Panc1 (cell line): ENCODE data around the gene VWA8. TPM values are rescaled to one million over a fixed set of nuclear protein-coding genes. Genes with fewer than 3 reads are reported as not detected.

Source experiments
- ATAC-seq: fragments of 200-7000 bp; cut with Tn5 transposase; 2 replicates; pipeline ENCODE4 v1.9.1; 2020; ENCODE audit warnings: mild to moderate bottlenecking, moderate library complexity
- BruUV-seq: library from RNA; stranded (reverse); fragments of 400-500 nt; replicated peaks from 2 replicates; lab custom pipeline; 2021; lab: Mats Ljungman, UMichigan
- CTCF ChIA-PET: fragments of 300-600 bp; sonication (Branson Sonifier 250); formaldehyde crosslinking; loops from one replicate; lab custom pipeline; 2022; ENCODE audit warnings: antibody characterized with exemption; lab: Charles Lee
- POLR2A ChIA-PET: fragments of 300-600 bp; sonication (Branson Sonifier 250); formaldehyde crosslinking; loops from one replicate; lab custom pipeline; 2022; ENCODE audit warnings: antibody characterized with exemption; lab: Charles Lee
- DNase-seq: peaks from one replicate; pipeline ENCODE4 v3.0.0-alpha.2; 2010; ENCODE audit warnings: low read depth, low spot score
- H3K27ac ChIP-seq: 2 replicates; pipeline ENCODE4 v1.5.1; 2011; ENCODE audit warnings: mild to moderate bottlenecking, low read length, inconsistent platforms
- H3K27me3 ChIP-seq: fragments of 200-500 bp; sonication (Bioruptor generic); 2 replicates; pipeline ENCODE4 v1.6.0; 2014; ENCODE audit warnings: low read length, inconsistent platforms; ENCODE audit not compliant: control insufficient read depth, insufficient read depth
- H3K36me3 ChIP-seq: fragments of 200-500 bp; sonication (Bioruptor generic); 2 replicates; pipeline ENCODE4 v1.5.1; 2014; ENCODE audit warnings: inconsistent platforms, mild to moderate bottlenecking, low read length, moderate library complexity; ENCODE audit not compliant: control insufficient read depth, insufficient read depth
- H3K4me1 ChIP-seq: 2 replicates; pipeline ENCODE4 v1.5.1; 2011; ENCODE audit warnings: inconsistent platforms, mild to moderate bottlenecking, low read length, moderate library complexity; ENCODE audit not compliant: control insufficient read depth, insufficient read depth
- H3K4me3 ChIP-seq, 2 experiments: 2 replicates each; pipeline ENCODE4 v1.5.1; 2011 to 2012; ENCODE audit warnings: low read depth in 2 of 2, low read length in 2 of 2, mild to moderate bottlenecking in 2 of 2, inconsistent platforms in 1 of 2, moderate library complexity in 1 of 2
- H3K9me3 ChIP-seq: fragments of 200-500 bp; sonication (Bioruptor generic); 2 replicates; pipeline ENCODE4 v1.5.1; 2014; ENCODE audit warnings: low read depth, mild to moderate bottlenecking, inconsistent platforms, low read length, moderate library complexity; ENCODE audit not compliant: control insufficient read depth, insufficient read depth
- POLR2AphosphoS5 ChIP-seq: IDR thresholded peaks from 2 replicates; pipeline ENCODE4 v1.6.1; 2012; ENCODE audit warnings: mild to moderate bottlenecking, low read depth, low read length, moderate library complexity
- SIN3A ChIP-seq: IDR thresholded peaks from 2 replicates; pipeline ENCODE4 v1.6.1; 2012; ENCODE audit warnings: low read depth, mild to moderate bottlenecking, low read length, moderate library complexity, borderline replicate concordance; ENCODE audit not compliant: insufficient read depth
- TCF7L2 ChIP-seq: IDR thresholded peaks from 2 replicates; pipeline ENCODE4 v1.6.1; 2011; ENCODE audit warnings: mild to moderate bottlenecking, low read depth, low read length, inconsistent platforms
- in situ Hi-C: cut with HindIII; loops from 2 replicates; pipeline ENCODE4 v1.10.0; 2016; ENCODE audit warnings: low sequenced_read_pairs, low pct_unique_long_range_greater_than_20kb
- intact Hi-C: fragments of 100-400 bp; cut with micrococcal nuclease; formaldehyde crosslinking; loops from one replicate; pipeline ENCODE4 v1.10.0; 2022; ENCODE audit not compliant: unreplicated experiment
- total RNA-seq: library from RNA; stranded (reverse); gene quantifications from one replicate; pipeline ENCODE4 v1.2.1, GENCODE V29; 2021; ENCODE audit not compliant: unreplicated experiment
- TF ChIP-seq, protein P1 (sequence below): fragments of 450-650 bp; IDR thresholded peaks from 2 replicates; pipeline ENCODE4 v1.5.1; 2017; ENCODE audit warnings: mild to moderate bottlenecking
- TF ChIP-seq, protein P2 (sequence below), 2 experiments: IDR thresholded peaks; 2 replicates each; pipeline ENCODE4 v1.6.1; 2011 to 2012; ENCODE audit warnings: low read depth in 2 of 2, control low read depth in 1 of 2, low read length in 1 of 2, mild to moderate bottlenecking in 1 of 2, moderate library complexity in 1 of 2; ENCODE audit not compliant: insufficient read depth in 1 of 2

VWA8 gene
- total RNA-seq, 1 experiment from 2014 or later, result 11.2 TPM

DNA sequence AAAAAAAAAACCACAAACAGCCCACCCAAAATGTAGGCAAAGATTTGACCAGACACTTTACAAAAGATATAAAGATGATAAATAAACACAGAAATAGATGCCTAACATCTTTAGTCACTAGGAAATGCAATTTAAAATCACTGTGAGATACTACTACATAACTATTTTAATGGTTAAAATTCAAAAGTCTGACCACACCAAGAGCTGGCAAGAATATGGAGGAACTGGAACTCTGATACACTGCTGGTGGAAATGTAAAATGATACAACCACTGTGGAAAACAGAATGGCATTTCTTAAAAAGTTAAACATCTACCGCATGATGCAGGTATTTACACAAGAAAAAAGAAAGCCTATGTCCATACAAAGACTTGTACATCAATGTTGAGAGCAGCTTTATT, 26.8 kb downstream of the VWA8 start:
- no peaks in the 10 kb centered on the region for H3K4me1 ChIP-seq
- DNase-seq (no peak), ATAC-seq (no peak)
- TF ChIP-seq POLR2AphosphoS5 (no peak), TCF7L2 (no peak), SIN3A (no peak)
- TF ChIP-seq, protein P1, sequence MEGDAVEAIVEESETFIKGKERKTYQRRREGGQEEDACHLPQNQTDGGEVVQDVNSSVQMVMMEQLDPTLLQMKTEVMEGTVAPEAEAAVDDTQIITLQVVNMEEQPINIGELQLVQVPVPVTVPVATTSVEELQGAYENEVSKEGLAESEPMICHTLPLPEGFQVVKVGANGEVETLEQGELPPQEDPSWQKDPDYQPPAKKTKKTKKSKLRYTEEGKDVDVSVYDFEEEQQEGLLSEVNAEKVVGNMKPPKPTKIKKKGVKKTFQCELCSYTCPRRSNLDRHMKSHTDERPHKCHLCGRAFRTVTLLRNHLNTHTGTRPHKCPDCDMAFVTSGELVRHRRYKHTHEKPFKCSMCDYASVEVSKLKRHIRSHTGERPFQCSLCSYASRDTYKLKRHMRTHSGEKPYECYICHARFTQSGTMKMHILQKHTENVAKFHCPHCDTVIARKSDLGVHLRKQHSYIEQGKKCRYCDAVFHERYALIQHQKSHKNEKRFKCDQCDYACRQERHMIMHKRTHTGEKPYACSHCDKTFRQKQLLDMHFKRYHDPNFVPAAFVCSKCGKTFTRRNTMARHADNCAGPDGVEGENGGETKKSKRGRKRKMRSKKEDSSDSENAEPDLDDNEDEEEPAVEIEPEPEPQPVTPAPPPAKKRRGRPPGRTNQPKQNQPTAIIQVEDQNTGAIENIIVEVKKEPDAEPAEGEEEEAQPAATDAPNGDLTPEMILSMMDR, result no peak
- TF ChIP-seq, protein P2, sequence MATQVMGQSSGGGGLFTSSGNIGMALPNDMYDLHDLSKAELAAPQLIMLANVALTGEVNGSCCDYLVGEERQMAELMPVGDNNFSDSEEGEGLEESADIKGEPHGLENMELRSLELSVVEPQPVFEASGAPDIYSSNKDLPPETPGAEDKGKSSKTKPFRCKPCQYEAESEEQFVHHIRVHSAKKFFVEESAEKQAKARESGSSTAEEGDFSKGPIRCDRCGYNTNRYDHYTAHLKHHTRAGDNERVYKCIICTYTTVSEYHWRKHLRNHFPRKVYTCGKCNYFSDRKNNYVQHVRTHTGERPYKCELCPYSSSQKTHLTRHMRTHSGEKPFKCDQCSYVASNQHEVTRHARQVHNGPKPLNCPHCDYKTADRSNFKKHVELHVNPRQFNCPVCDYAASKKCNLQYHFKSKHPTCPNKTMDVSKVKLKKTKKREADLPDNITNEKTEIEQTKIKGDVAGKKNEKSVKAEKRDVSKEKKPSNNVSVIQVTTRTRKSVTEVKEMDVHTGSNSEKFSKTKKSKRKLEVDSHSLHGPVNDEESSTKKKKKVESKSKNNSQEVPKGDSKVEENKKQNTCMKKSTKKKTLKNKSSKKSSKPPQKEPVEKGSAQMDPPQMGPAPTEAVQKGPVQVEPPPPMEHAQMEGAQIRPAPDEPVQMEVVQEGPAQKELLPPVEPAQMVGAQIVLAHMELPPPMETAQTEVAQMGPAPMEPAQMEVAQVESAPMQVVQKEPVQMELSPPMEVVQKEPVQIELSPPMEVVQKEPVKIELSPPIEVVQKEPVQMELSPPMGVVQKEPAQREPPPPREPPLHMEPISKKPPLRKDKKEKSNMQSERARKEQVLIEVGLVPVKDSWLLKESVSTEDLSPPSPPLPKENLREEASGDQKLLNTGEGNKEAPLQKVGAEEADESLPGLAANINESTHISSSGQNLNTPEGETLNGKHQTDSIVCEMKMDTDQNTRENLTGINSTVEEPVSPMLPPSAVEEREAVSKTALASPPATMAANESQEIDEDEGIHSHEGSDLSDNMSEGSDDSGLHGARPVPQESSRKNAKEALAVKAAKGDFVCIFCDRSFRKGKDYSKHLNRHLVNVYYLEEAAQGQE (IDR thresholded peaks at IDR 0.05; ENCODE audit: insufficient read depth in 1 of 2, low read depth in 2 of 2, low read length in 1 of 2), result no peak
- in situ Hi-C loops (no loop called here), intact Hi-C loops (no loop called here)
- no peaks in the 10 kb centered on the region for H3K36me3 ChIP-seq
- ChIA-PET POLR2A (no interaction called here), CTCF (no interaction called here)
- H3K27ac ChIP-seq, result no peak overlapping the region
- no TSS peak for BruUV-seq
- no peak overlapping the region for H3K4me3 ChIP-seq
- no peaks in the 10 kb centered on the region for H3K27me3 ChIP-seq
- no peaks in the 10 kb centered on the region for H3K9me3 ChIP-seq

DNA sequence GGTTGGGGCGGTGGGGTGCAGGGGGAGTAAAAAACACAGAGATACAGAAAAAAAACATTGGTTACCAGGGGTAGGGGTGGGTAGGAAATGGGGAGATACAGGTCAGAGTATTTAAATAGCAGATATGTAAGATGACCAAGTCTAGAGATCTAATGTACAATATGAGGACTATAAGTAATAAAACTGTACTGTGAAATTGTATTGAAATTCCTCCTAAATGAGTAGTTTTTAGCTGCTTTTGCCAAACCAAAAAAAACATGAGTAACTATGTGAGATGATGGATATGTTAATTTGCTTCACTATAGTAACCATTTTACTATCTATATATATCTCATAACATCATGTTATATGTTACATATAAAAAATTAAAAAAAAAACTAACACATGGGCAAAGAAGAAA, 29.6 kb downstream of the VWA8 start:
- Histone ChIP-seq H3K36me3 (no peaks in the 10 kb centered on the region), H3K9me3 (no peaks in the 10 kb centered on the region), H3K4me3 (no peak overlapping the region), H3K27me3 (no peaks in the 10 kb centered on the region), H3K27ac (no peak overlapping the region), H3K4me1 (no peaks in the 10 kb centered on the region)
- BruUV-seq, result no TSS peak
- intact Hi-C loops (no loop called here), in situ Hi-C loops (no loop called here)
- TF ChIP-seq POLR2AphosphoS5, result no peak
- TF ChIP-seq, protein P2 (IDR thresholded peaks at IDR 0.05; ENCODE audit: insufficient read depth in 1 of 2, low read depth in 2 of 2, low read length in 1 of 2), result no peak
- TF ChIP-seq SIN3A, result no peak
- TF ChIP-seq TCF7L2, result no peak
- TF ChIP-seq, protein P1, result no peak
- POLR2A ChIA-PET, result interaction anchor here (0.6 to 0.7 kb wide), 2 partner anchors 13 to 73 kb away, joined by 3 to 8 read pairs; no protein-coding TSS in a partner anchor
- CTCF ChIA-PET, result no interaction called here
- no peak for ATAC-seq
- no peak for DNase-seq
